SIG-M5 treated with dmso at 0.1 percent for 504 hours (cell line): ENCODE data around the gene CHPF.

Source experiments
- DNase-seq: peaks from one replicate; lab custom pipeline; 2025; ENCODE audit not compliant: unreplicated experiment; lab: John Stamatoyannopoulos, UW

The CHPF gene, protein sequence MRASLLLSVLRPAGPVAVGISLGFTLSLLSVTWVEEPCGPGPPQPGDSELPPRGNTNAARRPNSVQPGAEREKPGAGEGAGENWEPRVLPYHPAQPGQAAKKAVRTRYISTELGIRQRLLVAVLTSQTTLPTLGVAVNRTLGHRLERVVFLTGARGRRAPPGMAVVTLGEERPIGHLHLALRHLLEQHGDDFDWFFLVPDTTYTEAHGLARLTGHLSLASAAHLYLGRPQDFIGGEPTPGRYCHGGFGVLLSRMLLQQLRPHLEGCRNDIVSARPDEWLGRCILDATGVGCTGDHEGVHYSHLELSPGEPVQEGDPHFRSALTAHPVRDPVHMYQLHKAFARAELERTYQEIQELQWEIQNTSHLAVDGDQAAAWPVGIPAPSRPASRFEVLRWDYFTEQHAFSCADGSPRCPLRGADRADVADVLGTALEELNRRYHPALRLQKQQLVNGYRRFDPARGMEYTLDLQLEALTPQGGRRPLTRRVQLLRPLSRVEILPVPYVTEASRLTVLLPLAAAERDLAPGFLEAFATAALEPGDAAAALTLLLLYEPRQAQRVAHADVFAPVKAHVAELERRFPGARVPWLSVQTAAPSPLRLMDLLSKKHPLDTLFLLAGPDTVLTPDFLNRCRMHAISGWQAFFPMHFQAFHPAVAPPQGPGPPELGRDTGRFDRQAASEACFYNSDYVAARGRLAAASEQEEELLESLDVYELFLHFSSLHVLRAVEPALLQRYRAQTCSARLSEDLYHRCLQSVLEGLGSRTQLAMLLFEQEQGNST

DNA sequence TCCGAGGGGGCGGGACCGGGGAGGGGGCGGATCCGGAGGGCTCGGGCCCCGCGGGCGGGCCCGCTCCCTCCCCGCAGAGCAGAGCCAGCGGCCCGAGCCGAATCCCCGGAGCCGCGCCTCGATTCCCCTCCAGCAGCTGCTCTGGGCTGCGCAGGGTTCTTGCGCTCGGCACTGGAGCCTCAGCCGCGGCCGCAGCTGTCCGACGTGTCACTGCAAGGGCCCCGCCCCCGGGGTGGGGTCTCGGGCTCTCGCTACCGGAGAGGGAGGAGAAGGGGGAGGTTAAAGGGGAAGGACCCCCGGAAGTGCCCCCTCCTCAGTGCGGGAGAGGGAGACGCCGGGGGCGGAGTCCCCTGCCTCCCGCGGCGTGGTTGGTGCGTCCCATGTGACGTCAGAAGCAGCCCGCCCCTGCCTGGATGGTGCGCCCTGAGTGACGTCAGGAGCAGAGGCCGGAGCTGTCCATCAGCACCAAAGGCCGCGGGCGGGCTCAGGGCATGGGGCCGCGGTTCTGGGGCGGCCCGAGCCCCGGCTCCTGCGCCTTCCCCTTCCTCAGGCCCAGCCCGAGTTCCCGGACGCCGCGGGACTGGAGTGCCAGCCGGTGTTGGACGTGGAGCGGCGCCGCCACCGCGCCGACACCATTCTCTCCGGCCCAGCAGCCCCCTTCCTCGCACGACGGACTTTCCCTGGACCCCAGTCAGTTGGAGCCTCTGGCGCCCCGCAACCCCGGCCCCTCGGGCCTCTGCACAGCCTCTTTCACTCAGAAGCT, at the start of gene CHPF, which contains the start of gene TMEM198:
Gene CHPF (minus strand): TSS at position 214 of the 763 bp plus-strand sequence. CDS start 271 bp downstream, outside the sequence.
Gene TMEM198 (plus strand): TSS at position 433 of the 763 bp plus-strand sequence. CDS start 700 bp downstream, outside the sequence.
- DNase-seq, result peak; percentile 93

DNA sequence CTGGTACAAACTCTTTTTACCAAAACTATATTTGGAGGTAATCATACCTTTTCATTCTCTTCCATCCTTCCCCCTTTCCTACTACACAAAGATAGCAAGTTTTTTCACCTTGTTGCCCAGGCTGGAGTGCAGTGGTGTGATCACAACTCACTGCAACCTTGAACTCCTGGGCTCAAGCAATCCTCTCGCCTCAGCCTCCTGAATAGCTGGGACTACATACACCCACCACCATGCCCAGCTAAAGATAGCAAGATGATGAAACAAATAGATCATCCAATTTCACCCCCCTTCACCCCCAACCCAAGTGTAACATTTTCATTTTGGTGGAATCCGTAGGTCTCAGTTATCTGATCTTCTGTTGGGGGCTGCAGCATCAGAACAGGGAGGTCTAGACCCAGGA, 49.5 kb upstream of the CHPF start:
- DNase-seq, result no peak

DNA sequence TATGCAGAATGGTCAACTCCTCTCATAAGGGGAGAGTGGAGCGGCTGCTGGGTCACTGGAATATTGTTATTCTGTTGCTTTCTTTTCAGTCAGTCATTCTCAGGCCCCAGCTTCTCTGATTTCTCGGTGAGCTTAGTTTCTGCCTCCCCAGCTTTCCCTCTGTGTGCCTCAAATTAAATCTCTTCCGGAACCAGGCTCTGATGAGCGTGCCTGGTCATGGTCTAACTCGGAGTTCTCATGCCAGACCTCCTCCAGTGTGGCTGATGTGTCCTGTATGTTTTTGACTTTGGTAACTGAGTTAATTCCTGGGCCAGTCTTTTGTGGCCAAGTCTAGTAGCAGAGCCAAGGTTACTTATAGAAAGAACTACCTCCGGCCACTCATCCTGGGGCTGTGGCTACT, 49.1 kb upstream of the CHPF start:
- no peak for DNase-seq

DNA sequence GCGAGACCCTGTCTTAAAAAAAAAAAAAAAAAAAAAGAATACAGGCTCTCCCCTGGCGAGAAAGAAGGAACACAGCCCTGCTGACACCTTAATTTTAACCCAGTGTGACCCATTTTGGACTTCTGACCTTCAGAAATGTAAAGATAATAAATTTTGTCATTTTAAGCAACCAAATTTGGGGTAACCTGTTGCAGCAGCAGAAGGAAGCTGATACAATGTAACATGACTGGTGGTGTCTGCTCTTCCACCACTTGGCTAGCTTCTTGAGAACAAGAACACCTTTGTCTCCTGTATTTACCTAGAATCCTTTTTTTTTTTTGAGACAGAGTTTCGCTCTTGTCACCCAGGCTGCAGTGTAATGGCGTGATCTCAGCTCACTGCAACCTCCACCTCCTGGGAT, 47.5 kb upstream of the CHPF start:
- DNase-seq, result no peak

DNA sequence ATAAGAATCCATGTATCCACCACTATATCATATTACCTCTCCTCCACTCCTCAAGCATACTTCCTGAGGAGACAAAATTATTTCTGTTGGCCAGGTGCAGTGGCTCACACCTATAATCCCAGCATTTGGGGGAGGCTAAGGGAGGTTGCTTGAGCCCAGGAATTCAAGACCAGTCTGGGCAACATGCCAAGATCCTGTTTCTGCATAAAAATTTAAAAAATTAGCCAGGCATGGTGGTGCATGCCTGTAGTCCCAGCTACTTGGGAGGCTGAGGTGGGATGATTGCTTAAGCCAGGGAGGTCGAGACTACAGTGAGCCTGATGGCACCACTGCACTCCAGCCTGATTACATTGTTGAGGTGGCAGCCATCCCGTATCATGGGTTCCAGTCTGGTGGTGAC, 37.7 kb upstream of the CHPF start:
- DNase-seq, result no peak

DNA sequence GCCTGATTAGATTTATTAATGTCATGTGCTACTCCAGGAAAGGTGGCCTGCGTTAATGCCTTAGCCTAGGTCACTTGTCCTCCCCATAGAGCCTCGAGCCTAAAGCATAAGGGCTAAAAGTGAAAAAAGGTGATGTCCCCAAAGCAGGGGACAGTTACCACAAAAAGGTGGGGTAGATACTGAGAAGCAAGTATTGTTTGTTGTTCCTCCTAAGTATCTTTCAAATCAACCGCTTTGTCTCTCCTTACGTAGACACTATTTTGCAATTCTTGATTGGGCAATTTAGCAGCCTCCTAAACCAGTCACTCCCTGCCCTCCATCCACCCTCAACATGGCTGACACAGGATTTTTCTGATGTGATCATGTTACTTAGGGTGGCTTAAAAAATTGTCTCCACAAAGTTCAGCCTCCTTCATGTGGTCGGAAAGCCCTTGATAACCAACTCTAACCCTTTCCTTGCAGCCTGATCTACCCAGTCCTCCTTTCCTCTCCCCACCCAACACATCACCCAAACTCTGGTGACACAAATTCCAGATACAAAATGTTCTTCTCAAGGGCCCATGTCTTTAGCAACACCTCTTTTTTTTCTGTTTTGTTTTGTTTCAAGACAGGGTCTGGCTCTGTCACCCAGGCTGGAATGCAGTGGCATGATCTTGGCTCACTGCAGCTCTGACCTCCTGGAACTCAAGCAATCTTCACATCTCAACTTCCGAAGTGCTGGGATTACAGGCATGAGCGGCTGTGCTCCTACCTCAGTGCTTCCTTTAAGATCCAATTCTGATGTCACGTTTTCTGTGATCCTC, 35.4 kb upstream of the CHPF start:
- DNase-seq, result peak; percentile 81

DNA sequence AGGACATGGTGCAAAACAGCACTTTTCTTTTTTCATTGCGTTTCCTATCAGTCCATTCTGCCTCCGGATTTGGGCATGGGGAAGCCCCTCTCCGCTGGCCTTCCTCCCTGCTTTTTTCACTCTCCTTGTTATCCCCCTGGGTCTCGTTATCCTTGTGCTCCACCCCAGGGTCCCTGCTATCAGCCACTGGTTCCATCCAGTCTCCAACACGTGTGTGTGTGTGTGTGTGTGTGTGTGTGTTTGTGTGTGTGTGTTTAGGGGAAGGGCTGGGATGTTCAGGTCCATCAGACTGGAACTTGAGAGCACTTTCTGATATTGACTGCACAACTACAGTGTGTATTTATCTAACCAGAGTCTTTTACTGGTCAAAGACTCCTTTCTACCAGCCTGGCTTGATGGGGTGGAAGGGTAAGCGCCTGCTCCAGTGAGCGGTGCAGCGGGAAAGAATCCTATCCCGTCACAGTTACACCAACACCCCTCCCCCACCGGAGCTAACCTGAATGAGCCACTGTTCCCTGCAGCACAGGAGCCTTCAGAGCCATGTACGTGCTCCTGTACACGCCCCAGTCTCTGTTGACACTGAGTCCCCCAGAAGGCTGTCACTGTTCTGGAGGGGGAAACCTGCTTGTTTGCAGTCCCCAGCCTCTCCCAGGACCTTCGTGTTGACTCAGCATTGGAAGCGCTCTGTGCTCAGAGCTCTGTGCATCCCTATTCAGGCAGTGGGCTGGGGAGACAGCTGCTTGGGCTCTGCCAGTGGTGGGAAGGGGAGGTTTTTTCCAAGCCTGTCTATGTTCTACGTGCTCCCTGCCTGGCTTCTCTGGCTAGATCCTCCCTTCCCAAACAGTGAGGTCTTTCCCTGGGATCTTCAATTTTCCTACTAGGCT, 33.1 kb upstream of the CHPF start:
- DNase-seq, result no peak

DNA sequence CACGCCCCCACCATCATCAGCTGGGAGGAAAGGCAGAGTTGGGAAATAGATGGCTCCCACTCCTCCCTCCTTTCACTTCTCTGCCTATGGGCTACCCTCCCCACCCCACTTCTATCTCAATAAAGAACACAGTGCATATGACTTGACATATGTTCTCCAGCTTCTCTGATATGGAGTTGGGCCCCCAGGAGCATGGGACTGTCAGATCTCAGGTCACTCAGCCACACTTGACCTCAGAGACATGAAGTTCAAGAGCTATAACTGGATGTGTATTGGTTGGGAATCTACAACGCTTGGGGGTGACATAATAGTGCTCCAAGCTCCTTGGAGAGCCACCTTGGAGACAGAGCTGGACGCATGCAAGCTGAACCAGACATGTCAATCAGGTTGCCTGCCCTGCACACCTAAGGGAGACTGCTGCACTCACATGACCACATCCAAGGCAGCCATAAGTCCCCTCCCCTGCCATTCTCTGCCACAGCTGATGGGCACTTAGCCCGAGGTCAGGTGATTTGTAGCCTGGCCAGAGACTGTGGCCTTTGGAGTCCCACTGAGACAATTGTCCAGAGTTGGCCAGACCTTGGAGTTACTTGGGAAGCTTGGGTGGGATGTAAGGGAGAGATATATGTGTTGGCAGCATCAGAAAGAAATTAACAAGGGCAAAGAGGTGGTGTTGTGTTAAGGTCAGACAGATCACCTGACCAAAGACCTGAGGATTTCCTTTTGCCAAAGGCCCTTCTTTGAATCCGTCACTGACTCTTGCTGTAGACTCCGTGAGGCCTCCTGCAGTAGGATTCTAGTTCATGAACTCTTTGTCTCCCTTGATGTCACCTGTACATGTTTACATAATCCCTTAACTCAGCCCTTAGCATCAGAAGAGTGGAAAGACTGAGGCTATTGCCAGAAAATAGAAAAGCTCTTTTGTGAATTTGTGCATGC, 32.2 kb upstream of the CHPF start:
- no peak for DNase-seq

DNA sequence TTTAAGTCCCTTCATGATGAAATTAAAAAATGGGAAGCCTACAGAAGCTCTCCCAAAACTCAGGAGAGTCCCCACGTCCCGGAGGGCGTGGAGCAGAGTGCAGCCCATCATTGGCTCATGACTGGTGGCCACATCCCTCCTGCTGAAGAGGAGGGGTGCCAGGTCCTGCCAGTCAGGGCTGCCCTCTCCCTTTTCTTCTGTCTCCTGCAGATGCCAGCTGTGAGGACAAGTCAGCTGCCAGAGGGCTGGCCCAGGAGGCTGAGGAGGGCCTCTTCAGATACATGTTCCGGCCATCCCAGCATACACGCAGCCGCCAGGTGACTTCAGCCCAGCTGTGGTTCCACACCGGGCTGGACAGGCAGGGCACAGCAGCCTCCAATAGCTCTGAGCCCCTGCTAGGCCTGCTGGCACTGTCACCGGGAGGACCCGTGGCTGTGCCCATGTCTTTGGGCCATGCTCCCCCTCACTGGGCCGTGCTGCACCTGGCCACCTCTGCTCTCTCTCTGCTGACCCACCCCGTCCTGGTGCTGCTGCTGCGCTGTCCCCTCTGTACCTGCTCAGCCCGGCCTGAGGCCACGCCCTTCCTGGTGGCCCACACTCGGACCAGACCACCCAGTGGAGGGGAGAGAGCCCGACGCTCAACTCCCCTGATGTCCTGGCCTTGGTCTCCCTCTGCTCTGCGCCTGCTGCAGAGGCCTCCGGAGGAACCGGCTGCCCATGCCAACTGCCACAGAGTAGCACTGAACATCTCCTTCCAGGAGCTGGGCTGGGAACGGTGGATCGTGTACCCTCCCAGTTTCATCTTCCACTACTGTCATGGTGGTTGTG, 31.1 kb upstream of the CHPF start:
- no peak for DNase-seq

DNA sequence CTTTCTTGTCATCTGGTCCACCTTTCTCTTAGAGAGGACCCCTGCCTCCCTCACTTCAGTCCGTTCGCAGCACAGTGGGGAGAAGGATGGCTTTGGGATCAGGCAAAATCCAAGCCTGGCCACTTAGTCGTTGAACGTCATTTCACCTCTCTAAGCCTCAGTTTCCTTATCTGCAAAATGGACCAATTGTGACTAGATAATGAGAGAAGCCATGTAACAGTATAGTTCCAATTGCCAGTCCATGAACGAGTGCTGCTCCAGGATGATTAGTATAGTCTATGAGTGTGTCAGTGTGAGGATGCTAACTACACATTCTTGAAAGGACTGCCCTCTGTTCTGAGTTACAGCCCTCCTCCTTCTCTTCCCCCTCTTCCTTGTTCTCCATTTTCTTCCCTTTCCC, 29.6 kb upstream of the CHPF start:
- no peak for DNase-seq

DNA sequence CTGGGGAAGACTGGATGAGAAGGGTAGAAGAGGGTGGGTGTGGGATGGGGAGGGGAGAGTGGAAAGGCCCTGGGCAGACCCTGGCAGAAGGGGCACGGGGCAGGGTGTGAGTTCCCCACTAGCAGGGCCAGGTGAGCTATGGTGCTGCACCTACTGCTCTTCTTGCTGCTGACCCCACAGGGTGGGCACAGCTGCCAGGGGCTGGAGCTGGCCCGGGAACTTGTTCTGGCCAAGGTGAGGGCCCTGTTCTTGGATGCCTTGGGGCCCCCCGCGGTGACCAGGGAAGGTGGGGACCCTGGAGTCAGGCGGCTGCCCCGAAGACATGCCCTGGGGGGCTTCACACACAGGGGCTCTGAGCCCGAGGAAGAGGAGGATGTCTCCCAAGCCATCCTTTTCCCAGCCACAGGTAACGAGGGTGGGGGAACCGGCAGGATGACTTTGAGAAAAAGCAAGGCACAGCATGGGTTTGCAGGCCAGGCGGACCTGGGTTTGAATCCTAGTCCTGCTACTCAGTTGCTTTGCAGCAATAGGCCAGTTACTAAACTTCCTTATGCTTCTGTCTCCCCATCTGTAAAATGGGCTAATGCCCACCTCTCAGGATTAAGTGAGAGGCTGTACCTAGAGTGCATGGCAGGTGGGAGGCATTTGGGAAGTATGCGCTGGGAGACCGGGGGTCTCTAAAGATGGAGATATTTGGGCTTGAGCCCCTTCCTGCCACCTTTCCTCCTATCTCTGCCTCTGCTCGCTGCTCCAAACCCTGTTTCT, 28.8 kb upstream of the CHPF start, which contains the start of gene INHA:
Gene INHA (plus strand): TSS at position 74 of the 765 bp plus-strand sequence. CDS start 65 bp downstream, at position 139.
- no peak for DNase-seq

DNA sequence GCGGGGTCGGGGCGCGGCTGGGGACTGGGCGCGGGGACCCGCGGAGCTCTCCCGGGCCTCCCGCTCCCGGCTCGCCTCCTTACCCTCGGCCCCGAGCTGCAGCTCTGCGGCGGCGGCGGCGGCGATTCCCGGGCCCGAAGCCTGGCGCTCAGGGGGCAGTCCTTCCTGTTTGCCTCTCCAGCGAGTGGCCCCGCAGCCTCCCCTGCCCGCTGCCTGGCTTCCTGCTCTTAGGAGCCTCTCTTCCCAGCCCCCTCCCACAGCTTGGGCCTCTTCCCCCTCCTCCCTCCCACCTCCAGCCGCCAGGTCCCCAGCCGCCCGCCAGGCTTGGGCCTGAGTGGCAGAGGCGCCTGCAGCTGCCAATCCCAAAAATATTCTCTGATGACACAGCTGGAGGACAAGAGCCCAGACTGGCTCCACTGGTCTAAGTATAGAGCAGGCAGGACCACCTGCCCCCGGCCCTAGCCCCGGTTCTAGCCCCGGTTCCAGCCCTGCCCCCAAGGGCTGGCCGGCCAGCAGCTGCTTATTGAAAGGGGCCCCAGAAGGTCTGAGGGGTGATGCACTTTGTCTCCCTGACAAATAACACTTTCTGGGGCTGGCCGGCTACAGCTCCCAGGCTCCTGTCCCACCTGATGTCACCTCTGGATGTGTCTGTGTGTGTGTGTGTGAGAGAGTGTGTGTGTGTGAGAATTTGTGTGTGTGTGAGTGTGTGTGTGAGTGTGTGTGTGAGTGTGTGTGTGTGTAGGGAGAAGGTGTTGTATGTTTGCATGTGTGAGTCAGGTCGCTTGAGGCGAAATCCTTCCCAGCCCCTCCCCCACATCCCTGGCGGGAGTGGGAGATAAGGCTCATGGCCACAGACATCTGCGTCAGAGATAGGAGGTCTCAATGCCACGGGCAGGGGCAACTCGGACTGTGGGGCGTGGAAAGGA, 28.0 kb upstream of the CHPF start, which contains the start of gene OBSL1:
Gene OBSL1 (minus strand): TSS at position 229 of the 926 bp plus-strand sequence. CDS start 307 bp downstream, outside the sequence.
- peak; percentile 25 for DNase-seq

DNA sequence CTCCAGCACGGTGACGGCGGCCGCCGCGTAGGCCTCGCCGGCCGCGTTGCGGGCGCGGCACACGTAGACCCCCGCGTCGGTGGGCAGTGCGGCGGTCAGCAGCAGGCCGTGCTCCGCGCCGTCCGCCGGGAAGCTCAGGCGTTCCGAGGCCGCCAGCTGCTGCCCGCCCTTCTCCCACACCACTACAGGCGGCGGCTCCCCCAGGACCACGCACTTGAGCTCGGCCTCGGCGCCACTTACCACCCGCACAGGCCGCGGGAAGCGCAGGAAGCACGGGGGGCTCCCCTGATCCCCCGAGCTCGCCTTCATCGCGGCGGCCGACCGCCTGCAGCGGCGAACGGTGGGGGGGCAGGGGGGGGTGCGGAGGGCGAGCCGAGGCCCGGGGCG, 27.3 kb upstream of the CHPF start:
- DNase-seq, result no peak

DNA sequence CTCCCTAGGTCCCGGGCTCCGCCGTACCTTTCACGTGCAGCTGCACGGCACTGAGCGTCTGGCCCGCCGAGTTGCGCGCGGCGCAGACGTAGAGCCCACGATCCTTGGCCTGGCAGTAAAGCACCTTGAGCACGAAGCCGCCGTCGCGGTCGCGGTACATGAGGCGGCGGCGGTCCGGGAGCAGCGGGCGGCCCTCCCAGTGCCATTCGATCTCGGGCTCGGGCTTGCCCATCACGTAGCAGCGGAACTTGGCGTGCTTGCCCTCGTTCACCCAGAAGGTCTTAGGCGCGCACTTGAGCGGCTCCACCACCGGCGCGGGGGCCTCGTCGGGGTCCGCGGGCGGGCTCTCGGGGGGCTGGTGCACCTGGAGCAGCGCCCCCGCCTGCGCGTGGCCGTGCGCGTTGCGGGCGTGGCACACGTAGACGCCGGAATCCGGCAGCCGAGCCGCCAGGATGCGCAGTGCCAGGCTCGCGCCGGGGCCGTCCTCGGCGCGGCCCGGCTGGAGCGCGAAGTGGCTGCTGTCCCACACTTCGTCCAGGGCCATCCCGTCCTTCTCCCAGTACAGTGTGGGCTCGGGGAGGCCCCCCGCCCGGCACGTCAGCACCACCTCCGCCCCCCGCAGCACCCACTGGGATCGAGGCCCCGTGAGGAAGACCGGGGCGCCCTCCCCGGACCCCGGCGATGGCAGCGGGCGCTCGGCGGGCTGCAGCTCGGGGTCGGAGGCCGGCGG, 26.8 kb upstream of the CHPF start:
- no peak for DNase-seq

DNA sequence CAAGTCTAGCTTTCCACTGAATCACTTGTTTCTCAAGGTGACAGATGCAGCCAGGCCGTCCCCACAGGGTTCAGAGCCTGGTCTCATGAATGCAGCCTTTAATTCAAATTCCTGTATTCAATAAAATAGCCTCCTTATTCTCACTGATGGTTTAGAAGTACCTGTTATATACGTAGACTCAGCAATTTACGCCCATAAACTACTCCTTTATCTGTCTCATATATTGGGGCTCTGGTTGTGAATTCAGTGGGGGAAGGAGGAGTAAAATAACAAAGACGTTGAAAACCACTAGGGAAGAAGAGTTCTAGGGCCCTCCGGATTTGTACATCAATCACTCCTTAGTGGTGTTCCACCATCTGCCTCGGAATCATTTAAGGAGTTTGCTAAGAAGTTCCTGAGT, 26.0 kb upstream of the CHPF start:
- no peak for DNase-seq
